Daoy (cell line): ENCODE data around the gene SBF1. TPM values are rescaled to one million over a fixed set of nuclear protein-coding genes. Genes with fewer than 3 reads are reported as not detected.
"Not testable (repeated sequence)": the region's sequence is repeated elsewhere in the genome, so short reads cannot be mapped to it uniquely, and the experiment has no call there.

ENCODE experiments used
- DNase-seq: peaks from one replicate; pipeline ENCODE4 v3.0.0-alpha.2; 2015; ENCODE audit warnings: low read depth
- total RNA-seq: library from RNA; depleted of rRNA; stranded (reverse); fragments of >200 nt; shearing (Covaris generic); gene quantifications from 2 replicates; pipeline ENCODE4 v1.2.3, GENCODE V29; 2014

SBF1 gene
- total RNA-seq, 1 experiment from 2014 or later: 40.5 TPM

DNA sequence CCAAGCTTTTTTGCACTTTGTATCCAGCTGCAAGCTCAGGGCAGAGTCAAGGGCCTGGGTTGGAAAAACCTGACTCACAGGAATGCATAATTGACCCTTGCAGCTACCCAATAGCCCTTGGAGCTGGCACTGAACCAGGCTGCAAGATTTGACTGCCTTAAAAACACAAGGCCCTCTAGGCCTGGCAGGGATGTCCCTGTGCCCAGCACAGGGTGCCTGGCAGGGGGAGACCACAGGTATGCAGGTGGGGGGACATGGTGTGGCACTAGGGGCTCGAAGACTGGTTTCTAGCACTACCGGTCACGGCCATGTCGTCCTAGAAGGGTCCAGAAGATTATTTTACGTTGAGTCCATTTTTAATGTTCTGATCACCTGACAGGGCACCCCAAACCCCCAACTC is 30.2 kb downstream of the SBF1 start:
- peak; percentile 31 for DNase-seq

DNA sequence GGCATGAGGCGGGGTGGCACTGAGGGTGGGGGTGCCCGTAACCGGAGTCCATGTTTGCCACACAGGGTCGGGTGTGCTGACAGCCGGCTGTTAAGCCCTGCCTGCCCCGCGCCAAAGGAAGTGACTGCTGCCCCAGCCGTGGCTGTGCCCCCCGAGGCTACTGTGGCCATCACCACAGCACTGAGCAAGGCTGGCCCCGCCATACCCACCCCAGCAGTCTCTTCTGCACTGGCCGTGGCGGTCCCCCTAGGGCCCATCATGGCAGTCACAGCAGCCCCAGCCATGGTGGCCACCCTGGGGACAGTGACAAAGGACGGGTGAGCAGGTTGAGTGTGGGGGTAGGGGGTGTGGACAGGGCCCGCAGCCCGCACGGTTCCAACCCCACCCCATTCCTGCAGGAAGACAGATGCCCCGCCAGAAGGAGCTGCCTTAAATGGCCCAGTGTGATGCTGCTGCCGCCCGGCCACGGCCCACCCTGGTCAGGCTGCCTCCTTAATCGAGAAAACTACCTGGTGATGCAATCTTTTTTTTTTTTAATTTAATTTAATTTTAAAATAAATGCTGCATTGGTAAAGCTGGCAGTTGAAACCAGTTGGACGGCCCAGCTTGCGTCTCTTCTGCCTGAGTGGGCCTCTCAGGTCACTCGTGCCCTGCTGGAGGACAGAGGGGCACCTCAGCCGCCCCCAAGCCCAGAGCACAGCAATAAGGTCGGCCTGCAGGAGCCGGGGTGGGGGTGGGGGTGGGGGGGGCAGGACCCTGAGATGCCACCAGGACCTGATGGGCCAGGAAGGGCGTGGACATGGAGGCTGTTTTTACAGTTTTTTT is 30.8 kb downstream of the SBF1 start:
- no peak for DNase-seq

DNA sequence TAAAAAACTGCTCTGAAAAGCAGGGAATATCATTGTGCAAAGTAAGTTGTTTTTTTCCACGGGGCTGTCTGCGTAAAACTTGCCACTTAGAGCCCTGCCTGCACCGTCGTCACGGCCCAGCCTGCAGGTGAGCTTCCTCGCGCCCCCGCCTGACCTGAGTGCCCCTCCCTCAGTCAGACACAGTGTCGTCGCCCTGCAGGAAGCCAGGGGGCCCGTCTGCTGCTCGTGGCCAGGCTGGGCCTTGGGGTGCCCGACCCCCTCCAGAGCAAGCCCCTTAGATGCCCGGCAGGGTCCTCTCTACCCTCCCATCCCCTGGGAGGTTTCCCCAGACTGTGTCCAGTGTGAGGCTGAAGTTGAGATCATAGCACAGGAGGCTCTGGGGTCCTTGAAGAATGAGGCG is 31.6 kb downstream of the SBF1 start:
- no peak for DNase-seq

DNA sequence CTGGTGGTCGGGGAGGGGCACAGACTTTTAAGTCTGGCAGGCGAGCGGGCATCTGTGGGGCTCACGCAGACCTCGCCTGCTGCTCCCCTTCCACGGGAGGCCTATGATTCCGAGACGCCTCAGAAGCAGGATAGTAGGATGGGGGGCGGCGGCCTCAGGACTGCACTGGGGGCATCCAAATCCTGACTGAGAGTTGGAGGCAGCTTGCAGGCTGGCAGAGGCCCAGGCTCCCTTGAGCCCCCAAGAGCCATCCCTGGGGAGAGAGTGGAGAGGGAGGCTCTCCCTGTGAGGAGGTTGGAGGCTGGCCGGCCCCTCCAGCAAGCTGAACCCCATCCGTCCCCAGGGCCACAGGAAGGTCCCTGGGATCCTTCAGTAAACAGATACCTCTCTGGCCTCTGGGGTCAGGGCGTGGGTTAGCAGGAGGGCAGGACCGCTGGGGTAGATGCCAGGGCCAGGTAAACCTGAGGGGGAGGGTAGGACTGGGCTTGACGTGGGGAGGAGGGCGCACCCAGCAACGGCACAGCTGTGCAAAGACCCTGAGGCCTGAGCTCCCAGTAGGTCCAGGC is 33.3 kb downstream of the SBF1 start:
- DNase-seq: no peak

DNA sequence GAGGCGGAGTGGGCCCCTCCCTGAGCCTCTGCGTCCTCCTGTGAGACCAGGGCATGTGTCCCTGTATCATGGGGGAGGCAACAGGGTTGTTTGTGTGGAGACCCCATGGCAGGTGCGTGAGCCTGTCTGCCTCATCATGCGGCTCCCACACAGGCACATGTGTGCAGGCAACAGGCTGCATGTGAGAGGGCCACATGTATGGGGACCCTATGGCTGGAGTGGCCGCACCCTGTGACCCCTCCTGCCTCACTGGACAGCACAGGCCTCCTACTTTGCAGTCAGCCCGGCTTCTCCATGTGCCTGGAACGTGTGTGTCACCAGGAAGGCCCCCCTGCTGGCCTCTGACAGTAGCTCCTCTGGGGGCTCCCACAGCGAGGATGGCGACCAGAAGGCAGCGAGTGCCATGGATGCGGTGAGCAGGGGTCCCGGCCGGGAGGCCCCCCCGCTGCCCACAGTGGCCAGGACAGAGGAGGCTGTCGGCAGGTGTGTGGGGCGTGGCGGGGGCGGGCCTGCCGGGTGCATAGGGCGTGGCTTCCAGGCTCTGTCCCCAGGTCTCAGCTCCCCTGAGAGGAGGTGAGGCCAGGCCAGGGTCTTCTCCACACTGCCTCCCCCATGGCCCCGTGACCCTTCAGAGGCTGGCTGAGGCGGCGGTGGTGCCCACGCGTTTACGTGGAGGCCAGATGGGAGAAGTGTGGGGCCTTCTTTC is 34.1 kb downstream of the SBF1 start:
- no peak for DNase-seq

DNA sequence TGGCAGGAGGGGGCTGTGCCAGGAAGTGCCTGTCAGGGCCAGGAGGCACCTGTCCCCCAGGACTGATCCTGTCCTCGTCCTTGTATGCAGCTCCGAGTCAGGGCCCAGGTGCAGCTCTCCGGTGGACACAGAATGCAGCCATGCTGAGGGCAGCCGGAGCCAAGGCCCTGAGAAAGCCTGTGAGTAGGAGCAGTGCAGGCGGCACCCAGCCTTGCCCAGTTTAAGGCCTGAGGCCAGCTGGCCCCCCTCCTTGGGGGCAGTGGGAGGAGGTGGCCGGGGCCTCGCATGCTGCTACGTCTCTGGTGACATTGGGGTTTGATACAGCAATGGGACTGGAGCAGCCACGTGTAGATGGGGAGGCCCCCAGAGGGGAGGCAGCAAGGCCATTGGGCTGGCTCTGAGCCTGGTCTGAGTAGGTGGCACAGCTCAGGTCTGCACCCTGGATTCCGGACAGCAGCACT is 34.9 kb downstream of the SBF1 start:
- no peak for DNase-seq

DNA sequence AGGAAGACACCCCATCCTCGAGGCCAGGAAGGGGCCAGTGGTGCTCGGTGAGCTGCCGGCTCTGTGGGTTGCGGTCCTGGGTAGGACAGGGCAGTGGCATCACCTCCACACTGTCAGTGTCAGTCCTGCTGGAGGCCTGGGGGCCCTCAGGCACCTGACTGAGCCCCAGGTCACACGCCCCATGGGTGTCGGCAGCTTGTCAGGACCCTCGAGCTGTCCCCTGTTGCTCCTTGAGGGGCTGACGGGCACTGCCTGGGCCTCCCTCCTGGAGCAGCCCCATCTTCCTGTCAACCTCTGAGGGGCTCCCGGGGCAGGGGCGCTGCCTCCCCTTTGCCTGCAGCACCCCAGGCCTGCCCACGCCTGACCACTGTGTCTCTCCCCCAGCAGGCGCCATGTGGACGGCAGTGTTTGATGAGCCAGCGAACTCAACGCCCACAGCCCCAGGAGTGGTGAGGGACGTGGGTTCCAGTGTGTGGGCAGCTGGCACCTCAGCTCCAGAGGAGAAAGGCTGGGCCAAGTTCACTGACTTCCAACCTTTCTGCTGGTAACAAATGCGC is 35.4 kb downstream of the SBF1 start:
- DNase-seq: no peak

DNA sequence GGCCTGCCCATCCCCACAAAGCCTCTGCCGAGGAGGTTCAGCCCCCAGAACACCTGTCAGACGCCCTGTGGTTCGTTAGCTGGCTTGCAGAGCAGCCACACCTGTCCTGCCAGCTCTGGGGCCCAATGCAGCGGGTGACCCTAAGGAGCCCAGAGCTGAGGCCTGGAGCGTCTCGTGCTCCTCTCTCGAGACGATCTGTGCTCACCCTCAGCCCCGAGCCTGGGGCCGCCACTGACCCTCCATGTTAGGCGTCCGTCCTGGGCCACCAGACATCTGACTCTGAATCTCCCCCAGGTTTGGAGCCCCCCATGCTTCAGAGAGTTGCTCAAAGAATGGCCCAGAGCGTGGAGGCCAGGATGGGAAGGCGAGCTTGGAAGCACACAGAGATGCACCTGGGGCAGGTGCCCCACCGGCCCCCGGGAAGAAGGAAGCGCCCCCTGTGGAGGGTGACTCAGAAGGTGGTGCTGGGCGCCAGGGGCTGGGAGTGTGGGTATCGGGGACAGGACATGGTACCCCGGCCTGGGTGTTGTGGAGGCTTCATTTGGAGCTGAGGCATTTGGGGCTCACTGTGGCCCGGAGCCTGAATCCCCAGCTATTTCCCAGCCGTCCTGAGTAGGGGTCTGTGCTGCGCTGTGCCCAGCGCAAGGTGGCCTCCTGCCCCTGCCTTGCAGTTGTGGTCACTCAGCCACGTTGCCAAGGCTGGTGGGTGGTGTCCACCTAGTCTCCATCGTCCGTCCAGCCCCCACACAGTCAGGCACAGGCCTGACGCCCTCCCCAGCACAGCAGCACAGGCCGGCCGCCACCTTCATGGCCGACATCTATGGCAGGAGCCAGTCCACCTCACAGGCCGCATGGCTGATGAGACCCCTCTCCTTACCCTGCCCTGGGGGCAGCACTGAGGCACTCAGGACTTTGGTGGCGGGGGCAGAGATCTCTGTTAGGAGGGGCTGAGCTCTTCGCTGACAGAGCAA is 36.2 kb downstream of the SBF1 start:
- DNase-seq: no peak

DNA sequence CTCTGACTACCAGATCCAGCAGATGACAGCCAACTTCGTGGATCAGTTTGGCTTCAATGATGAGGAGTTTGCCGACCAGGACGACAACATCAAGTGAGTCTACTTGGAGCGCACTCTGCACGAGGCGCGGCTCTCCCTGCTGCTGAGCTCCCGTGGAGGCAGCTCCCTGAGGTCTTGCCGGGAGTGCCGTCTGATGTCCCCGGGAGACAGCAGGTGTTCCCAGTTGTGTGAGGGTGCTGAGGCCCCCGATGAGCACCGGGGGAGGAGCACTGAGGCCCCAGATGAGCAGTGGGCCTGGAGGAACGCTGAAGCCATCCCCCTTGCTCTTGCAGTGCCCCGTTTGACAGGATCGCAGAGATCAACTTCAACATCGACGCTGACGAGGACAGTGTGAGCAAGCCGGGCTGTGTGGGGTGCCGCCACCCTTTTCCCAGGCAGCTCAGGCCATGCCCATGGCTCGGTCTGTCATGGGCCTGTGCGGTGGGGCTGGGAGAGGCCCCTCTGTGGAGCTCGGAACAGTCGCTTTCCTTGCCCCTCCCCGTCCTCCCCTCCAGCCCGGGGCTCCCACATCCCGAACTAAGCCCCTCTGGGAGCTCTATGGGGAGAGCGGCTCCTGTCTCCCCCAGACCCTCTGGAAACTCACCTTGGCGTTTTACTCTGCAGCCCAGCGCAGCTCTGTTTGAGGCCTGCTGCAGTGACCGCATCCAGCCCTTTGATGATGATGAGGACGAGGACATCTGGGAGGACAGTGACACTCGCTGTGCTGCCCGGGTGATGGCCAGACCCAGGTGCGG is 37.1 kb downstream of the SBF1 start:
- peak; percentile 1 for DNase-seq

DNA sequence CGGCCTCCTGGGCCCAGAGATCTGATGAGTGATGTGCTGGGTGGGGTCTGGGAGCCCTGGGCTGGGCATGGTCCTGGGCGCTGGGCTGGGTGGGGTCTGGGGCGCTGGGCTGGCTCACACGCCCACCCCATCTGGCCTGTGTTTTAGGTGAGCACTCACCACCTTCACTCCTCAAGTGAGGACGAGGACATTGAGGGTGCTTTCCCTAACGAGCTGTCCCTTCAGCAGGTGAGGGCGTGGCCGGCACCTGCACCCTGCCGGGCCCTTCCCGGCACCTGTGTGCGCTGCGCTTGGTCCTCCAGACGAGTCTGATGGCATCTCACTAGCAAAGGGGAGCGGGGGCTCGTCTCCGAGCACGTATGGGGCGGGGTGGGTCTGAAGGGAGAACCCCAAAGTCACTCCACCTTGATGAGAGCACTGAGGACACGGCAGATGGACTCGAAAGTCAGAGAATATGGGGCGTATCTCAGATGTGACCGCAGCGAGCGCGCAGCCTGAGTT is 37.9 kb downstream of the SBF1 start:
- DNase-seq: peak; percentile 1

DNA sequence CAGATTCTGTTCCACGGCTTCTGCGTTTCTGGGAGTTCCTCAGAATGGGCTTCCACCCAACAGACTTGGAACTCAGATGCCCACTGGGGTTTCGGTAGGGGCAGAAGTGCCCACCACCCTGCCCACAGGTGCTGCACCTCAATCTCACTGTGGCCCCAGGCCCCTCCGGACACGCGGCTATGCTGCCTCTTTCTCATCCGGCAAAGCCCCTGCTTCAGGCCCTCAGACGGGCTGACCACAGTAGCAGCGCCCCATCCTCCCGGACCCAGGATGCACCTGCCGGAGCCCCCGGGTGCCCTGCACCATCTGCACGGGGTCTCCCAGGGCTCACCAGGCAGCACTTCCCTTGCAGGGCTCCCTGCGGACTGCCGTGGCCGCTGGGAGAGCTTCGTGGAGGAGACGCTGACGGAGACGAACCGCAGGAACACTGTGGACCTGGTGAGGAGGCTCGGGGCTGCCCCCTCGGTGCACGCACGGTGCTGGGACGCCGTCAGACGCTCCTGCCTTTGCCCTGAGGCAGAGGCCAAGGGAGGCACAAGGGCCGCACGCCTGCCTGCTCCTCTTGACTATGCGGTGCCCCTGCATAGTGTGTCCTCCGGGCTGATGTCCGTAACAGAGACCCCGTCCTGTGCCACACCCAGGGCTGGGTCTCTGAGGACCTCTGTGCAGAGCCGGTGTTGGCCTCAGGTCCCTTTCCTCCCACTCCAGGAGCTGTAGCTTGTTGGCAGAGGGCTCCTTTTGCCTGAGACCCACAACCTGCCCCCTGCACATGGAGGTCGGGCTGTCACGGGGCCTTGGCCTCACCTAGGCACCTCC is 38.6 kb downstream of the SBF1 start:
- peak; percentile 1 for DNase-seq

DNA sequence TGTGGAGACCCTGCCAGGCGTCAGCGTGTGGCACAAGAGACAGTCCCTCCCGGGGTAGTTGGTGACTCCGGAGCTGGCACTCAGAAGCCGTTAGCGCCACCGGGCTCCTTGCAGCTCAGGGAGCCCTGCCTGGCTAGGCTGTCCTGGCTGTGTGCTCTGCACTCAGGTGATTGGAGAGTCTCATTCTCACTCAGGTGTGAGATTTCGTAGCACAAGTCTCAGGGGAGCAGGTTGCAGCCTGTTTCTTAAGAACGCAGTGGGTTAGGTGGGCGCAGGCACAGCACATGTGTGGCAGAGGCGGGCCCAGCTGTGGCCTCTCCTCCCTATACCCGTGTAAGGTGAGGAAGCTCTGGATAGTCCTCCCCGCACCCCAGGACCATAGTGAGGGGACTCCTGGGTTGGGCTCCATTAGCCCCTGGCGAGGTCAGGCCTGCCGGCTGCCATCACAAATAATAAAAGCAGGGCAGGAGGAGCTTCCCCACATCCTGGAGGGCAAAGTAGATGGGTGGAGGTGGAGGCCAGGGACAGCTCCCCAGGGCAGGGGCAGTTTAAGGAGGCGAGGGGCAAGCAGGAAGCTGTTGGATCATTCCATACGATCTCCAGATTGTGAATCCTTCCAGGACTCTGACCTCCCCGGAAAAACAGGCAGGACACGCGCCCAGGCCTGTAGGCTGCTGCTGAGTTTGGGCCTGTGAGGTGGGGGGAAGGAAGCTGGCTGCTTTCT is 39.4 kb downstream of the SBF1 start:
- peak; percentile 1 for DNase-seq

DNA sequence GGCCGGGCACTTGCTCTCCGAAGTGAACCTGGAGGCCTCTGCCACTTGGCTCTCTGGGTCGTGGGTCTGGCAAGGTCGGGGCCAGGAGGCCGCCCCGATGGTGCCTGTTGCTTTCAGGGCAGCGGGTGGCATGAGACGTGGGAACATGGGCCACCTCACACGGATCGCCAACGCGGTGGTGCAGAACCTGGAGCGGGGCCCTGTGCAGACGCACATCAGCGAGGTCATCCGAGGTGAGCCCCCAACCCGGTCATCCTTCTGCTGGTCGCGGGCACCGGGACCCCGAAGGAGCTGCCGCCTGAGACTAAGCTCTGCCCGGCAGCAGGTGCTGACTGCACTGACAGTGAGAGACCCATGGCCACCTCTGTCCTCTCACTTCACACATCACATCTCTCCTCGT is 40.0 kb downstream of the SBF1 start:
- no peak for DNase-seq

DNA sequence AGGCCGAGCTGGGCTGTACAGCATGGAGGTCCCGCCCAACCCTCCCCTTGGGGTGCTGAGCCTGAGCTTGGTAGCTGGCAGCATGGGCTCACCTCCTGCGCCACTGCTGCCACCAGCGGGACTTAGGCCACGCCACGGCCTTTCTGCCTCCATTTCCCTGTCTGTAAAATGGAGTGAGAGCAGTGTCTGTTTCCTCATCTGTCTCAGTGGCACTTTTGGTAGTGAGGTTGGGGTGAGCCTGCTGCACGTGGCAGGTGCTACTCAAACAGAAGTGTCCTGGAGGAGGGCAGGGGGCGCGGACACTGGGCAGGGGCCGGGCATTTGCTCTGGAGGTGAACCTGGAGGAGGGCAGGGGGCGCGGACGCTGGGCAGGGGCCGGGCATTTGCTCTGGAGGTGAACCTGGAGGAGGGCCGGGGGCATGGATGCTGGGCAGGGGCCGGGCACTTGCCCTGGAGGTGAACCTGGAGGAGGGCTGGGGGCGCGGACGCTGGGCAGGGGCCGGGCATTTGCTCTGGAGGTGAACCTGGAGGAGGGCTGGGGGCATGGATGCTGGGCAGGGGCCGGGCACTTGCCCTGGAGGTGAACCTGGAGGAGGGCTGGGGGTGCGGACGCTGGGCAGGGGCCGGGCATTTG is 41.8 kb downstream of the SBF1 start:
- DNase-seq: not testable (repeated sequence)

DNA sequence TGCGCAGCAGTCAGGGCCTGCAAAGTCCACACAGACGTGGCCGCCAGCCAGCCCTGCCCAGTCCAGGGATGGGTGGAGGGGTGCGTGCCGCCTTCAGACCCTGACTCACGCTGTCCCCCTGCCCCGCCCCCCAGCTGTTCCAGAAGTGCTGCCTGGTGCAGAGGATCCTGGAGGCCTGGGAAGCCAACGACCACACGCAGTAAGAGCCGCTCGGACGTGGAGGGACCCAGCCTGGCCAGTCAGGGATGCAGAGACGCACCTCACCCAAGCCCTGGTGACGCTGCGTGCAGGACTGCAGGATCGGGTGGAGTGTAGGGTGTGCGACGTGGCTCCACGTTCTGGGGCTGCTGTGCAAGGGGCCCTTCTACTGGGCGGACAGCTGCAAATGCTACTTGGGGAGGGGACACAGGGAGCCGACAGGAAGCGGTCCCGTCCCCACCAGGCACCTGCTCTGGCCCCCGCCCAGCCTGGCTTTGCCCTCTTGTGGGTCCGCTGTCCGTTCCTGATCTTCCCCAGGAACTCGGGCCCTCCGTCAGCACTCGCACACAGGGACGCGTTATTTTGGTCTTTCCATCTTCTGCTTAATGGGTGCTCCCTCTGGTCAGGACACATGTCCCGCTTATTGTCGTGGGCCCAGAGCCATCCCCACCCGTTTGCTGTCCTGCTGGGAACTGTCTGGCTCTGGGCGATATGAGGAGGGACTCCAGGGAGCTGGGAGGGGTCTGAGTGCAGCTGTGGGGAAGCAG is 42.5 kb downstream of the SBF1 start:
- DNase-seq: no peak

DNA sequence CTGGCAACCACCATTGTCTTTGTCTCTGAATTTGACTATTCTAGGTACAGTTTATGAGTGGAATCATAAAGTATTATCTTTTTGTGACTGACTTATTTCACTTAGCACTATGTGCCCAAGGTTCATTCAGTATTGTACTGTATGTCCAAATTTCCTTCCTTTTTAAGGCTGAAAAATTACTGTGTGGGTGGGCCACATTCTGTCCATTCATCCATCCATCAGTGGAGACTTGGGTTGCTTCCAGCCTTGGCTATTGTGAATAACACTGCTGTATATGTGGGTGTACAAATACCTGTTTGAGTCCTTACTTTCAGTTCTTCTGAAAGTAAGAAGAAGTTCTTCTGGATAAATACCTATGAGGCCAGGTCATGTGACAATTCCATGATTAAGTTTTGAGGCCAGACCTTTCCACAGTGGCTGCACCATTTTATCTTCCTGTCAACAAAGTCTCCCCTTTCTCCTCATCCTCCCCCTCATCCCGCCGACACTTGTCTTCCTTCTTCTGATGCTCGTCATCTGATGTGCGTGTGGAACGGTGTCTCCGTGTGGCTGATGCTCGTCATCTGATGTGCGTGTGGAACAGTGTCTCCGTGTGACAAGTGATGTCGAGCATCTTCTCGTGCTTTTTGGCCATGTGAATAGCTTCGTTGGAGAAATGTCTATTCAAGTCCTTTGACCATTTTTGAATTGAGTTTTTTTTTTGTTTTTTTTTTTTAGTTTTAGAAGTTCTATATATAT is 49.5 kb downstream of the SBF1 start:
- DNase-seq: no peak

DNA sequence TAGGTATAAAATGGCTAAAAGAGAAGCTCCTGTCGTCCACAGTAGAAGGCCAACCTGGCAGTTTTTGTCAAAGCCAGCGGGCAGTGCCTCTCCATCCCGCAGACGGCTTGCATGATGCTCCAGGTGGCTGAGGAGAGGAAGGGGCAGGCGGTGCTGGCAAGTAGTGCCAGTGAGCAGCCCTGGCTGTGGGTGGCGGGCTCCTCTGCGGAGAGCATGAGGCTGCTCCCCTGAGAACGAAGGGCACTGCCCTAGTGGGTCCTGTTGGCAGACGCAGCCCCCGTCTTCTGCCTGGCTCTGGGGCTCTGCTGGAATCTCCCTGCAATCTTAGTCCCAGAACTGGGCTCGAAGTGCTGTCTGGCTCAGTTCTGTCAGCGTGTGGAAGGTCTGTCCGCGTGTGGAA is 50.9 kb downstream of the SBF1 start:
- no peak for DNase-seq
